WERI-Rb-1 (cell line): ENCODE results near the gene PRICKLE1.

Source experiments
- DNase-seq: peaks from one replicate; pipeline ENCODE4 v3.0.0-alpha.2; 2020
- H3K27ac ChIP-seq: fragments of 250-450 bp; sonication (Bioruptor Pico); 2 replicates; pipeline ENCODE4 v1.5.1; 2020; ENCODE audit warnings: mild to moderate bottlenecking, moderate library complexity
- H3K27me3 ChIP-seq: fragments of 250-450 bp; sonication (Bioruptor Pico); 2 replicates; pipeline ENCODE4 v1.5.1; 2021; ENCODE audit warnings: mild to moderate bottlenecking, low read depth, moderate library complexity; ENCODE audit not compliant: insufficient read depth, severe bottlenecking
- H3K36me3 ChIP-seq: fragments of 250-450 bp; sonication (Bioruptor Pico); 2 replicates; pipeline ENCODE4 v1.5.1; 2020; ENCODE audit warnings: mild to moderate bottlenecking, moderate library complexity
- H3K4me3 ChIP-seq: 2 replicates; pipeline ENCODE4 v1.5.1; 2011; ENCODE audit warnings: low read depth, mild to moderate bottlenecking, control low read depth, low read length
- H3K9me3 ChIP-seq: fragments of 250-450 bp; sonication (Bioruptor Pico); 2 replicates; pipeline ENCODE4 v1.5.1; 2021; ENCODE audit warnings: mild to moderate bottlenecking, moderate library complexity; ENCODE audit not compliant: severe bottlenecking
- TF ChIP-seq, protein P1 (sequence below): IDR thresholded peaks from 2 replicates; pipeline ENCODE4 v1.5.1; 2011; ENCODE audit warnings: low read depth, mild to moderate bottlenecking, control low read depth, inconsistent platforms, low read length

Gene PRICKLE1

DNA sequence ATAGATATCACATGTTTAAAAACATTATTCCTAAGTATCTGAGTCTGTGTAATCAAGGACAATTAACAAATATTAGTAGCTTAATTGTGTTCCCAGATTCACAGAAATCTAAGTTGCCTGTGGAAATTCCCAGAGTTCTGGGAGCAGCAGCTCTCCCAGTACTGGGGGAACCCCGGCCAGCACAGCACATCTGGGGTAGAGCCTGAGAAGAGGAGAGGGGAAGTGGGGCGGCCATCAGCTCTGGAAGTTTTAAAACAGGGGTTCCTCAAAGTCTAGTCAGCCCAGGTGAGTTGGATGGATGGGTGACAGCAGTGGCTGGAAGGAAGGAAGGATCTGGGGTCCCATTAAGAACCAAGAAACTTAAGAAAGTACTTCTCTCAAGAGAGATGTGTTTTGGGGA lies 24.6 kb downstream of the PRICKLE1 start:
- no peak overlapping the region for H3K27ac ChIP-seq
- TF ChIP-seq, protein P1, sequence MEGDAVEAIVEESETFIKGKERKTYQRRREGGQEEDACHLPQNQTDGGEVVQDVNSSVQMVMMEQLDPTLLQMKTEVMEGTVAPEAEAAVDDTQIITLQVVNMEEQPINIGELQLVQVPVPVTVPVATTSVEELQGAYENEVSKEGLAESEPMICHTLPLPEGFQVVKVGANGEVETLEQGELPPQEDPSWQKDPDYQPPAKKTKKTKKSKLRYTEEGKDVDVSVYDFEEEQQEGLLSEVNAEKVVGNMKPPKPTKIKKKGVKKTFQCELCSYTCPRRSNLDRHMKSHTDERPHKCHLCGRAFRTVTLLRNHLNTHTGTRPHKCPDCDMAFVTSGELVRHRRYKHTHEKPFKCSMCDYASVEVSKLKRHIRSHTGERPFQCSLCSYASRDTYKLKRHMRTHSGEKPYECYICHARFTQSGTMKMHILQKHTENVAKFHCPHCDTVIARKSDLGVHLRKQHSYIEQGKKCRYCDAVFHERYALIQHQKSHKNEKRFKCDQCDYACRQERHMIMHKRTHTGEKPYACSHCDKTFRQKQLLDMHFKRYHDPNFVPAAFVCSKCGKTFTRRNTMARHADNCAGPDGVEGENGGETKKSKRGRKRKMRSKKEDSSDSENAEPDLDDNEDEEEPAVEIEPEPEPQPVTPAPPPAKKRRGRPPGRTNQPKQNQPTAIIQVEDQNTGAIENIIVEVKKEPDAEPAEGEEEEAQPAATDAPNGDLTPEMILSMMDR: no peak
- H3K4me3 ChIP-seq: no peak overlapping the region
- no peaks in the 10 kb centered on the region for H3K36me3 ChIP-seq
- no peaks in the 10 kb centered on the region for H3K9me3 ChIP-seq
- H3K27me3 ChIP-seq: no peaks in the 10 kb centered on the region
- DNase-seq: no peak

- no peak overlapping the region for H3K4me3 ChIP-seq
- no peak for DNase-seq
- TF ChIP-seq, protein P1: no peak
Observed at GRCh38 chr12:42564556-42564955, 25.0 kb downstream of the PRICKLE1 start.

DNA sequence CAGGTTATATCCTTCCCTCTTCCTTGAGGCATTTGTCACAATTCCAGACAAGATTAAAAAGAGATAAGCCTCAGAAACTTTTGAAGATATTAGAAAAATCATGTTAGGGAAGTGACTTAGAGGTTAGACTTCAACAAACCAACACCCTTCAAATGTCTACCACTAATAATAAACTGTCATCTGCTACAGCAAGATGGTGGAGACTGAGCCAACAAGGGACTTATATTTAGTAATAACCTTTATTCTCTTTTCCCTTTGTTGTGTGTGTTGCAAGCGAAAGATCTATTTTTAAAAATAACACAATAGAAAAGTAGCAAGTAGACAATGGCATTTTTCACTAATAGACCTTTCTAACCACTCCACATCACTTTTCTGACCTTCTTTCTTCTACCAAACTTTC lies 28.6 kb downstream of the PRICKLE1 start:
- TF ChIP-seq, protein P1: no peak
- DNase-seq: no peak
- no peak overlapping the region for H3K27ac ChIP-seq
- no peaks in the 10 kb centered on the region for H3K36me3 ChIP-seq
- H3K4me3 ChIP-seq: no peak overlapping the region
- no peaks in the 10 kb centered on the region for H3K27me3 ChIP-seq
- no peaks in the 10 kb centered on the region for H3K9me3 ChIP-seq

More at GRCh38 chr12:42564556-42564955, 25.0 kb downstream of the PRICKLE1 start:
- no peaks in the 10 kb centered on the region for H3K27me3 ChIP-seq
- no peaks in the 10 kb centered on the region for H3K36me3 ChIP-seq
- no peak overlapping the region for H3K27ac ChIP-seq
- H3K9me3 ChIP-seq: no peaks in the 10 kb centered on the region

DNA sequence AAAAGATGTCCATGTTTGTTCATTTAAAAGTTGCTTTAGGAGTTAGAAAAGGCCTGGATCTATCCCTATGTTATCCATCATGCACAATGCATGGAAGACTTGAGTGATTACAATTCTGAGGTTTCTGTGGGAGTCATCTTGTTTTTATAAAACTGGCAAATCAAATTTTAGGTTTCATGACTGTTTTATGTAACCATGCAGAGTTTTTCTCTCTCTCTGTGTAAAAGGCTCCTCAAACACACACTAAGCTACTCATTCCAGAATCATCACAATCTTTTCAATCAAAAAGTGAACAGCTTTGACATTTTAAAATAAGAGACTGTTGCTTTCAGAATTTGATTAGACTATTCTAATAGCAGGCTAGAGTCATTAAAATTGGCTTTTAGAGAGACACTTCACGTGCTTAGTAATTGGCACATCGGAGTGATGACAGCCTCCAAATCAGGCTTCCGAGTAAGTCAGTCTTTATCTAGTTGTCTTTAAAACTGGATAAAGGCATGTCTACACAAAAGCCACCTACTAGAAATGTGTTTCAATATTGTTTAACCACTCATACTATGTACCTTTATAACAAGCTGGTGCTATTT lies 31.9 kb downstream of the PRICKLE1 start:
- no peak for DNase-seq
- H3K9me3 ChIP-seq: no peaks in the 10 kb centered on the region
- no peaks in the 10 kb centered on the region for H3K36me3 ChIP-seq
- H3K27ac ChIP-seq: no peak overlapping the region
- H3K4me3 ChIP-seq: no peak overlapping the region
- no peaks in the 10 kb centered on the region for H3K27me3 ChIP-seq
- TF ChIP-seq, protein P1: no peak

- no peak for DNase-seq
- Histone ChIP-seq H3K27ac (no peak overlapping the region), H3K9me3 (no peaks in the 10 kb centered on the region), H3K36me3 (no peaks in the 10 kb centered on the region), H3K4me3 (no peak overlapping the region), H3K27me3 (no peaks in the 10 kb centered on the region)
- TF ChIP-seq, protein P1: no peak
Observed at GRCh38 chr12:42556917-42557316, 32.6 kb downstream of the PRICKLE1 start.

- Histone ChIP-seq H3K27me3 (no peaks in the 10 kb centered on the region), H3K27ac (no peak overlapping the region)
- TF ChIP-seq, protein P1: no peak
Observed at GRCh38 chr12:42552822-42553221, 36.7 kb downstream of the PRICKLE1 start.

More at GRCh38 chr12:42552822-42553221, 36.7 kb downstream of the PRICKLE1 start:
- Histone ChIP-seq H3K4me3 (peak overlapping the region; percentile 40), H3K36me3 (no peaks in the 10 kb centered on the region), H3K9me3 (no peaks in the 10 kb centered on the region)
- peak; percentile 15 for DNase-seq
